Liver (tissue), 9 donors: ENCODE results near the gene CLIC6. TPM values are rescaled to one million over a fixed set of nuclear protein-coding genes. Genes with fewer than 3 reads are reported as not detected.

Experiments
- DNase-seq: peaks from one replicate; pipeline ENCODE4 v3.0.0-alpha.2; 2017; ENCODE audit warnings: low spot score
- H3K27ac ChIP-seq, 2 donors: one replicate each; pipeline ENCODE4 v1.7.0; 2013; ENCODE audit warnings: inconsistent platforms in 2 of 2, low read length in 2 of 2, control low read depth in 1 of 2, low read depth in 1 of 2, mild to moderate bottlenecking in 1 of 2
- H3K27me3 ChIP-seq, 4 donors: one replicate each; pipeline versions ENCODE4 v1.6.1 to v1.7.0; 2013; ENCODE audit warnings: low read length in 3 of 4, inconsistent platforms in 1 of 4, mild to moderate bottlenecking in 1 of 4, moderate library complexity in 1 of 4; ENCODE audit not compliant: control insufficient read depth in 4 of 4, insufficient read depth in 4 of 4
- H3K36me3 ChIP-seq, 4 donors: one replicate each; pipeline versions ENCODE4 v1.6.1 to v1.7.0; 2013; ENCODE audit warnings: low read length in 3 of 4, mild to moderate bottlenecking in 3 of 4, low read depth in 1 of 4, moderate library complexity in 1 of 4; ENCODE audit not compliant: control insufficient read depth in 4 of 4, insufficient read depth in 3 of 4
- H3K4me1 ChIP-seq, 4 donors: one replicate each; pipeline versions ENCODE4 v1.6.1 to v1.7.0; 2013; ENCODE audit warnings: low read length in 3 of 4, mild to moderate bottlenecking in 3 of 4, moderate library complexity in 1 of 4; ENCODE audit not compliant: control insufficient read depth in 4 of 4, insufficient read depth in 4 of 4
- H3K4me3 ChIP-seq, 3 donors: one replicate each; pipeline versions ENCODE4 v1.6.1 to v1.7.0; 2013; ENCODE audit warnings: low read length in 3 of 3, control low read depth in 1 of 3, low read depth in 1 of 3, mild to moderate bottlenecking in 1 of 3
- H3K9ac ChIP-seq, 2 donors: one replicate each; pipeline ENCODE4 v1.7.0; 2013; ENCODE audit warnings: low read length in 2 of 2, mild to moderate bottlenecking in 2 of 2, moderate library complexity in 2 of 2, control low read depth in 1 of 2, low read depth in 1 of 2
- H3K9me3 ChIP-seq, 4 donors: one replicate each; pipeline versions ENCODE4 v1.6.1 to v1.7.0; 2013; ENCODE audit warnings: low read length in 3 of 4; ENCODE audit not compliant: control insufficient read depth in 4 of 4
- EGR1 ChIP-seq, 2 donors: IDR thresholded peaks; 2 replicates each; pipeline ENCODE4 v1.6.1; 2016 to 2018; ENCODE audit warnings: antibody characterized with exemption in 2 of 2, low read depth in 2 of 2
- FOXA1 ChIP-seq: IDR thresholded peaks from 2 replicates; pipeline ENCODE4 v1.6.1; 2016; ENCODE audit warnings: antibody characterized with exemption
- FOXA2 ChIP-seq: IDR thresholded peaks from 2 replicates; pipeline ENCODE4 v1.6.1; 2016; ENCODE audit warnings: antibody characterized with exemption
- GABPA ChIP-seq, 2 donors: IDR thresholded peaks in 1 of 2; conservative IDR thresholded peaks in 1 of 2; 2 replicates each; pipeline ENCODE4 v1.6.1; 2016; ENCODE audit warnings: antibody characterized with exemption in 2 of 2, mild to moderate bottlenecking in 1 of 2, moderate library complexity in 1 of 2
- HNF4A ChIP-seq, 2 donors: conservative IDR thresholded peaks; 2 replicates each; pipeline ENCODE4 v1.6.1; 2016; ENCODE audit warnings: antibody characterized with exemption in 2 of 2, mild to moderate bottlenecking in 2 of 2
- HNF4G ChIP-seq: IDR thresholded peaks from 2 replicates; pipeline ENCODE4 v1.6.1; 2016; ENCODE audit warnings: antibody characterized with exemption
- JUND ChIP-seq, 2 donors: IDR thresholded peaks; 2 replicates each; pipeline ENCODE4 v1.6.1; 2016; ENCODE audit warnings: antibody characterized with exemption in 2 of 2
- NR2F2 ChIP-seq: IDR thresholded peaks from 2 replicates; pipeline ENCODE4 v1.6.1; 2016; ENCODE audit warnings: antibody characterized with exemption
- RAD21 ChIP-seq, 2 donors: IDR thresholded peaks; 2 replicates each; pipeline ENCODE4 v1.6.1; 2016; ENCODE audit warnings: antibody characterized with exemption in 2 of 2, mild to moderate bottlenecking in 2 of 2
- TAF1 ChIP-seq: conservative IDR thresholded peaks from 2 replicates; pipeline ENCODE4 v1.6.1; 2016; ENCODE audit warnings: antibody characterized with exemption, mild to moderate bottlenecking
- YY1 ChIP-seq: IDR thresholded peaks from 2 replicates; pipeline ENCODE4 v1.6.1; 2016; ENCODE audit warnings: antibody characterized with exemption, mild to moderate bottlenecking
- WGBS: extraction: QIAGEN DNeasy Blood & Tissue Kit; methylation state at CpG from one replicate; pipeline ENCODE4 v1.1.7; 2013; 5-methylcytosine and 5-hydroxymethylcytosine counted together
- polyA plus RNA-seq, 2 donors: library from polyadenylated mRNA; stranded (reverse) in 1 of 2; unstranded in 1 of 2; fragments of 200-250 nt in 1 of 2; fragments of >200 nt in 1 of 2; fragmentation: Nextera tagmentation in 1 of 2; extraction: Ambion mirVana in 1 of 2; gene quantifications; one replicate each; pipeline versions ENCODE4 v1.2.1 to v1.2.3, GENCODE V29; 2013 to 2015
- total RNA-seq, 2 donors: library from RNA; depleted of rRNA; stranded (reverse); fragments of >200 nt; gene quantifications; one replicate each; pipeline ENCODE4 v1.2.3, GENCODE V29; 2014
- TF ChIP-seq, protein P1 (sequence below): IDR thresholded peaks from 2 replicates; pipeline ENCODE4 v1.6.1; 2016; ENCODE audit warnings: antibody characterized with exemption
- TF ChIP-seq, protein P2 (sequence below): fragments of 150-350 bp; IDR thresholded peaks from 2 replicates; pipeline ENCODE4 v1.5.1; 2017; ENCODE audit warnings: improper control_type of control experiment, low read depth, low read length; ENCODE audit not compliant: missing input control
- TF ChIP-seq, protein P3 (sequence below): IDR thresholded peaks from 2 replicates; pipeline ENCODE4 v1.6.1; 2016; ENCODE audit warnings: antibody characterized with exemption, mild to moderate bottlenecking
- donor health status: healthy.
- donor health status: healthy.
- donor health status: healthy.
- donor health status: healthy.
- donor health status: healthy.

Gene CLIC6
- total and polyA plus RNA-seq, 4 donors: 0.05 to 0.59 (median 0.23) TPM

DNA sequence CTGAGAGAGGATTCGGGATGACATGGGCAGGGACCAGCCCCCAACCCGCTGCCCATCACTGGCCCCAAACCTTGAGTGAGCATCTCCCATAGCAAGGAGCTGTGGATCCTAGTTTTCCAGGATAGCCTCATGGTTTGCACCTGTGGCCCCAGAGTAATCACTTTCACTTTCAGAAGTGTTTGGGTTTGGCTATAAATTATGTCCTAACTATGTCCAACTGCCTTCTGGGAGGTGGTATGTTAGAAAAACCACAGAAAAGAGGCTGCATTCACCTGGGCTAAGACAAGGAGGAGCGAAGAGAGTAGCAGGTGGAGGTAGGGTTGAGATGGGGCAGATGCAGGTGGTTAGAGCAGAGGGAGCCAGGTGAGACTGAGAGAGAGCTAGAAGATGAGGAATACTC lies 19.4 kb upstream of the CLIC6 start:
- Histone ChIP-seq H3K9me3 (no peaks in the 10 kb centered on the region), H3K4me1 (no peaks in the 10 kb centered on the region), H3K27me3 (peaks cover 0 to 4% (median 0%) of the 10 kb centered on the region in 4 donors), H3K36me3 (no peaks in the 10 kb centered on the region), H3K4me3 (no peak overlapping the region), H3K9ac (no peak overlapping the region), H3K27ac (no peak overlapping the region)
- TF ChIP-seq, protein P1, sequence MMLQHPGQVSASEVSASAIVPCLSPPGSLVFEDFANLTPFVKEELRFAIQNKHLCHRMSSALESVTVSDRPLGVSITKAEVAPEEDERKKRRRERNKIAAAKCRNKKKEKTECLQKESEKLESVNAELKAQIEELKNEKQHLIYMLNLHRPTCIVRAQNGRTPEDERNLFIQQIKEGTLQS: no peak
- no peak for TF ChIP-seq JUND (IDR thresholded peaks at IDR 0.05)
- TF ChIP-seq, protein P2, sequence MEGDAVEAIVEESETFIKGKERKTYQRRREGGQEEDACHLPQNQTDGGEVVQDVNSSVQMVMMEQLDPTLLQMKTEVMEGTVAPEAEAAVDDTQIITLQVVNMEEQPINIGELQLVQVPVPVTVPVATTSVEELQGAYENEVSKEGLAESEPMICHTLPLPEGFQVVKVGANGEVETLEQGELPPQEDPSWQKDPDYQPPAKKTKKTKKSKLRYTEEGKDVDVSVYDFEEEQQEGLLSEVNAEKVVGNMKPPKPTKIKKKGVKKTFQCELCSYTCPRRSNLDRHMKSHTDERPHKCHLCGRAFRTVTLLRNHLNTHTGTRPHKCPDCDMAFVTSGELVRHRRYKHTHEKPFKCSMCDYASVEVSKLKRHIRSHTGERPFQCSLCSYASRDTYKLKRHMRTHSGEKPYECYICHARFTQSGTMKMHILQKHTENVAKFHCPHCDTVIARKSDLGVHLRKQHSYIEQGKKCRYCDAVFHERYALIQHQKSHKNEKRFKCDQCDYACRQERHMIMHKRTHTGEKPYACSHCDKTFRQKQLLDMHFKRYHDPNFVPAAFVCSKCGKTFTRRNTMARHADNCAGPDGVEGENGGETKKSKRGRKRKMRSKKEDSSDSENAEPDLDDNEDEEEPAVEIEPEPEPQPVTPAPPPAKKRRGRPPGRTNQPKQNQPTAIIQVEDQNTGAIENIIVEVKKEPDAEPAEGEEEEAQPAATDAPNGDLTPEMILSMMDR: no peak
- WGBS: 88% methylated on average over 3 of the region's 3 CpGs
- no peak for DNase-seq

- H3K4me3 ChIP-seq: no peak overlapping the region
- no peak for DNase-seq
- H3K27me3 ChIP-seq: peaks cover 0 to 4% (median 0%) of the 10 kb centered on the region in 4 donors
- no peak overlapping the region for H3K27ac ChIP-seq
- no peak overlapping the region for H3K9ac ChIP-seq
- no peaks in the 10 kb centered on the region for H3K36me3 ChIP-seq
- 20% methylated on average over 1 of the region's 1 CpG for WGBS
- H3K4me1 ChIP-seq: no peaks in the 10 kb centered on the region
- H3K9me3 ChIP-seq: no peaks in the 10 kb centered on the region
- no peak for TF ChIP-seq YY1
- no peak for TF ChIP-seq GABPA (IDR thresholded peaks at IDR 0.05 in 1 of 2, conservative IDR thresholded peaks at IDR 0.05 in 1 of 2)
- TF ChIP-seq, protein P1: no peak
- TF ChIP-seq, protein P3, sequence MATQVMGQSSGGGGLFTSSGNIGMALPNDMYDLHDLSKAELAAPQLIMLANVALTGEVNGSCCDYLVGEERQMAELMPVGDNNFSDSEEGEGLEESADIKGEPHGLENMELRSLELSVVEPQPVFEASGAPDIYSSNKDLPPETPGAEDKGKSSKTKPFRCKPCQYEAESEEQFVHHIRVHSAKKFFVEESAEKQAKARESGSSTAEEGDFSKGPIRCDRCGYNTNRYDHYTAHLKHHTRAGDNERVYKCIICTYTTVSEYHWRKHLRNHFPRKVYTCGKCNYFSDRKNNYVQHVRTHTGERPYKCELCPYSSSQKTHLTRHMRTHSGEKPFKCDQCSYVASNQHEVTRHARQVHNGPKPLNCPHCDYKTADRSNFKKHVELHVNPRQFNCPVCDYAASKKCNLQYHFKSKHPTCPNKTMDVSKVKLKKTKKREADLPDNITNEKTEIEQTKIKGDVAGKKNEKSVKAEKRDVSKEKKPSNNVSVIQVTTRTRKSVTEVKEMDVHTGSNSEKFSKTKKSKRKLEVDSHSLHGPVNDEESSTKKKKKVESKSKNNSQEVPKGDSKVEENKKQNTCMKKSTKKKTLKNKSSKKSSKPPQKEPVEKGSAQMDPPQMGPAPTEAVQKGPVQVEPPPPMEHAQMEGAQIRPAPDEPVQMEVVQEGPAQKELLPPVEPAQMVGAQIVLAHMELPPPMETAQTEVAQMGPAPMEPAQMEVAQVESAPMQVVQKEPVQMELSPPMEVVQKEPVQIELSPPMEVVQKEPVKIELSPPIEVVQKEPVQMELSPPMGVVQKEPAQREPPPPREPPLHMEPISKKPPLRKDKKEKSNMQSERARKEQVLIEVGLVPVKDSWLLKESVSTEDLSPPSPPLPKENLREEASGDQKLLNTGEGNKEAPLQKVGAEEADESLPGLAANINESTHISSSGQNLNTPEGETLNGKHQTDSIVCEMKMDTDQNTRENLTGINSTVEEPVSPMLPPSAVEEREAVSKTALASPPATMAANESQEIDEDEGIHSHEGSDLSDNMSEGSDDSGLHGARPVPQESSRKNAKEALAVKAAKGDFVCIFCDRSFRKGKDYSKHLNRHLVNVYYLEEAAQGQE: no peak
These were observed 17.8 kb upstream of the CLIC6 start for GRCh38 chr21:34650861-34651431.

DNA sequence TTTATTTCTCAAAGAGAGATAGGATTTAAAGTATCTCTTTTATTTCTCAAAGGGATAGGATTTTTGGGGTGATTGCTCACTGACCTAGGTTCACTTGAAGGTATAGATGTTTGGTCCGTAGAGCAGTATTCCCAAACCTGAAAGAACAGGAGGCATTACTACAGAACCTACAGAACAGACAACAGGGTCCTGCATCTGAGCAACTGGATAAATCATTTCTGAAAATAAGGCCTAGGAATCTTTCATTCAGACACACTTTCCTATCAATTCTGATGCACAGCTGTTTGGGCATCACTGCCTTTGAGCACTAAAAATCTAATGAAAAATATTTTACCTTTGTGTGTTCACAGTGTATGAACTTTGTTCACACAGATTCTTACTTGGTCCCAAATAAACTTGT lies 17.2 kb upstream of the CLIC6 start:
- Histone ChIP-seq H3K27me3 (peaks cover 0 to 4% (median 0%) of the 10 kb centered on the region in 4 donors), H3K9ac (no peak overlapping the region), H3K27ac (no peak overlapping the region), H3K4me3 (no peak overlapping the region), H3K36me3 (no peaks in the 10 kb centered on the region), H3K4me1 (no peaks in the 10 kb centered on the region), H3K9me3 (no peaks in the 10 kb centered on the region)
- WGBS: 83% methylated on average over 1 of the region's 1 CpG
- no peak for DNase-seq
- TF ChIP-seq HNF4A (conservative IDR thresholded peaks at IDR 0.05): no peak
- no peak for TF ChIP-seq NR2F2
- no peak for TF ChIP-seq JUND (IDR thresholded peaks at IDR 0.05)
- TF ChIP-seq, protein P3: no peak
- TF ChIP-seq RAD21 (IDR thresholded peaks at IDR 0.05): no peak
- no peak for TF ChIP-seq HNF4G
- no peak for TF ChIP-seq EGR1 (IDR thresholded peaks at IDR 0.05; ENCODE audit: low read depth in 2 of 2)
- no peak for TF ChIP-seq FOXA1
- TF ChIP-seq FOXA2: no peak
- TF ChIP-seq, protein P2: no peak
- TF ChIP-seq, protein P1: no peak
- TF ChIP-seq TAF1: no peak
- TF ChIP-seq YY1: no peak
- no peak for TF ChIP-seq GABPA (IDR thresholded peaks at IDR 0.05 in 1 of 2, conservative IDR thresholded peaks at IDR 0.05 in 1 of 2)
